BJ (cell line): ENCODE data around the gene CBL. TPM values are rescaled to one million over a fixed set of nuclear protein-coding genes. Genes with fewer than 3 reads are reported as not detected.

Experiments
- CTCF ChIA-PET: fragments of 350-600 bp; formaldehyde crosslinking; extraction: SDS; loops from one replicate; lab custom pipeline; 2021; ENCODE audit warnings: antibody characterized with exemption, inconsistent platforms; lab: Yijun Ruan, JAX
- POLR2A ChIA-PET: fragments of 300-600 bp; sonication (Branson Sonifier 250); formaldehyde crosslinking; extraction: SDS; loops from one replicate; lab custom pipeline; 2021; ENCODE audit warnings: antibody characterized with exemption; lab: Charles Lee
- DNase-seq: peaks from one replicate; pipeline ENCODE4 v3.0.0-alpha.2; 2011; ENCODE audit warnings: low read depth
- H3K27me3 ChIP-seq: 2 replicates; pipeline ENCODE4 v1.6.0; 2011; ENCODE audit warnings: low read length; ENCODE audit not compliant: control insufficient read depth, insufficient read depth
- H3K36me3 ChIP-seq: 2 replicates; pipeline ENCODE4 v1.5.1; 2011; ENCODE audit warnings: low read length; ENCODE audit not compliant: control insufficient read depth, insufficient read depth
- H3K4me3 ChIP-seq: 2 replicates; pipeline ENCODE4 v1.5.1; 2011; ENCODE audit warnings: low read depth, mild to moderate bottlenecking, control low read depth, low read length
- CTCF ChIP-seq: IDR thresholded peaks from 2 replicates; pipeline ENCODE4 v1.5.1; 2011; ENCODE audit warnings: low read depth, mild to moderate bottlenecking, control low read depth, inconsistent platforms, low read length, moderate library complexity; ENCODE audit not compliant: insufficient read depth
- polyA plus RNA-seq: library from polyadenylated mRNA; depleted of rRNA; stranded (reverse); fragments of >200 nt; gene quantifications from 2 replicates; pipeline ENCODE4 v1.2.3, GENCODE V29; 2011

CBL gene
- polyA plus RNA-seq, 1 experiment = 9.3 TPM

GRCh38 chr11:119267645-119268044 is 61.5 kb downstream of the CBL start:
- no peak for DNase-seq
- ChIA-PET POLR2A (no interaction called here), CTCF (interaction anchor here (0.7 to 1.1 kb wide), 2 partner anchors 32 to 55 kb away, joined by 3 read pairs; no protein-coding TSS in a partner anchor)
- Histone ChIP-seq H3K36me3 (no peaks in the 10 kb centered on the region), H3K4me3 (no peak overlapping the region), H3K27me3 (no peaks in the 10 kb centered on the region)
- no peak for TF ChIP-seq CTCF

- DNase-seq = no peak
- ChIA-PET POLR2A (interaction anchor here (0.6 kb wide), 1 partner anchor 9 kb away, joined by 7 read pairs; no protein-coding TSS in a partner anchor), CTCF (interaction anchor here (0.7 to 3.5 kb wide), 3 partner anchors 12 to 171 kb away, joined by 3 to 19 read pairs (median 3); no protein-coding TSS in a partner anchor)
- no peak overlapping the region for H3K4me3 ChIP-seq
- TF ChIP-seq CTCF = no peak
- H3K36me3 ChIP-seq = peaks cover 5% of the 10 kb centered on the region; the same call in 1 of the 2 replicates
- H3K27me3 ChIP-seq = no peaks in the 10 kb centered on the region
Observed at GRCh38 chr11:119273721-119274120, 67.6 kb downstream of the CBL start.

GRCh38 chr11:119277660-119278059 is 71.5 kb downstream of the CBL start:
- CTCF ChIA-PET = interaction anchor here (0.7 to 2.5 kb wide), 3 partner anchors 47 to 156 kb away, joined by 4 to 10 read pairs (median 4); partner anchors contain the start of genes CBL and HINFP

GRCh38 chr11:119282495-119282894 is 76.4 kb downstream of the CBL start:
- ChIA-PET CTCF (interaction anchor here (0.6 to 3.0 kb wide), 5 partner anchors 40 to 137 kb away, joined by 3 to 17 read pairs (median 4); partner anchors contain the start of gene CBL), POLR2A (interaction anchor here (0.6 kb wide), 1 partner anchor 9 kb away, joined by 7 read pairs; no protein-coding TSS in a partner anchor)
- Histone ChIP-seq H3K4me3 (no peak overlapping the region), H3K36me3 (peaks cover 4% of the 10 kb centered on the region), H3K27me3 (no peaks in the 10 kb centered on the region)
- TF ChIP-seq CTCF = no peak
- no peak for DNase-seq

More at GRCh38 chr11:119277660-119278059, 71.5 kb downstream of the CBL start:
- TF ChIP-seq CTCF = no peak
- POLR2A ChIA-PET = no interaction called here
- Histone ChIP-seq H3K4me3 (no peak overlapping the region), H3K36me3 (peaks cover 5% of the 10 kb centered on the region; the same call in 1 of the 2 replicates), H3K27me3 (no peaks in the 10 kb centered on the region)
- no peak for DNase-seq

- Histone ChIP-seq H3K36me3 (peaks cover 3% of the 10 kb centered on the region), H3K27me3 (no peaks in the 10 kb centered on the region), H3K4me3 (no peak overlapping the region)
- ChIA-PET POLR2A (no interaction called here), CTCF (interaction anchor here (0.6 to 3.0 kb wide), 27 partner anchors 9 to 1960 kb away, joined by 3 to 19 read pairs (median 4); partner anchors contain the start of genes C2CD2L and CBL)
- no peak for DNase-seq
- TF ChIP-seq CTCF = peak; percentile 55
Observed at GRCh38 chr11:119284344-119285157, 78.4 kb downstream of the CBL start.
